ENCODE measurements around the gene ZDHHC12. TPM values are rescaled to one million over a fixed set of nuclear protein-coding genes. Genes with fewer than 3 reads are reported as not detected.

The ZDHHC12 gene
- 3.1 TPM for total RNA-seq

GRCh38 chr9:128723866-128724743 lies at the start of gene ZDHHC12:
Gene ZDHHC12 (minus strand): TSS chr9:128724127. CDS start chr9:128724093, 34 bp downstream.

GRCh38 chr9:128771745-128772519 lies 48.0 kb upstream of the ZDHHC12 start, which contains the start of gene ZER1:
Gene ZER1 (minus strand): TSS chr9:128771927. CDS start chr9:128755565, 16,362 bp downstream.

GRCh38 chr9:128702445-128702948 lies 21.4 kb downstream of the ZDHHC12 start, which contains the start of gene PKN3:
Gene PKN3 (plus strand): TSS chr9:128702503. CDS start chr9:128702916, 413 bp downstream.

GRCh38 chr9:128688501-128689292 lies 35.2 kb downstream of the ZDHHC12 start, which contains the start of gene SET:
Gene SET (plus strand): TSS chr9:128689222. CDS start chr9:128689583, 361 bp downstream.

Small RNA genes within 50 kb of the gene (small RNA-seq; reads per million reads assigned to genes)
- gene RF00017 (ENCODE audit: low replicate concordance), result not detected
- gene RN7SL560P (ENCODE audit: low replicate concordance), result not detected

Other genes starting within 250 kb of the ZDHHC12 start
- 23.8 TPM for gene GLE1, start 219.4 kb downstream of the ZDHHC12 start, total RNA-seq
- gene SPTAN1, start 171.5 kb downstream of the ZDHHC12 start, total RNA-seq, result 1,743 TPM
- gene DYNC2I2, start 67.3 kb downstream of the ZDHHC12 start, total RNA-seq, result 31.3 TPM
- gene SET, start 34.9 kb downstream of the ZDHHC12 start, total RNA-seq, result 408 TPM
- 1.6 TPM for gene PKN3, start 21.6 kb downstream of the ZDHHC12 start, total RNA-seq
- gene ZER1, start 47.8 kb upstream of the ZDHHC12 start, total RNA-seq, result 39.1 TPM
- 11.3 TPM for gene TBC1D13, start 63.1 kb upstream of the ZDHHC12 start, total RNA-seq
- 18.5 TPM for gene ENDOG, start 94.4 kb upstream of the ZDHHC12 start, total RNA-seq
- gene SPOUT1, start 105.7 kb upstream of the ZDHHC12 start, total RNA-seq, result 23.8 TPM
- gene KYAT1, start 157.8 kb upstream of the ZDHHC12 start, total RNA-seq, result 10.6 TPM
- gene LRRC8A, start 158.0 kb upstream of the ZDHHC12 start, total RNA-seq, result 25.7 TPM
- gene PHYHD1, start 196.9 kb upstream of the ZDHHC12 start, total RNA-seq, result 1.9 TPM
- gene DOLK, start 223.5 kb upstream of the ZDHHC12 start, total RNA-seq, result 12.2 TPM
- 68.9 TPM for gene NUP188, start 223.6 kb upstream of the ZDHHC12 start, total RNA-seq

Measured in parietal lobe (tissue), 2 donors.